GM21737 (cell line): ENCODE measurements around the gene NEFH.
"Not testable (repeated sequence)": the region's sequence is repeated elsewhere in the genome, so short reads cannot be mapped to it uniquely, and the experiment has no call there.

ENCODE experiments used
- ATAC-seq: cut with Tn5 transposase; IDR thresholded peaks from one replicate; pipeline ENCODE4 v1.9.1; 2021; ENCODE audit warnings: mild to moderate bottlenecking, moderate library complexity; ENCODE audit not compliant: unreplicated experiment

The NEFH gene

DNA sequence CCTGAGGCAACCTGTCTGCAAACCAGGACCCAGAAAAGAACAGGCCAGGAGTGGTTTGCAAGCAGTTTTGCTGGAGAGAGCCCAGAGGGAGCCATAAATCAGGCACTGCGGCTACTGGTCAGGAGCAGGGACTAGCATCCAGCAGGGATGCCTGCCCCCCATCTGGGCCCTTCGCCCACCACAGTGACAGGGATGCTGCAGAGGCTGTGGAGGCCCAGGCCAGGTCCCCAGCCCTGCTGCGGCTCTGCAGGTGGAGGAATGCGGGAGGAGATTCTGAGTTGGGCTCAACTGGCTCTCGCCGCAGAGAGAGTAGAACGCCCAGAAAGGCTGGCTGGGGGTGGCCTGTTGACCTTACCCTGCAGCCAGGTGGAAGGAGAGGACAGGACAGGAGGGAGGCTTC is 16.4 kb upstream of the NEFH start:
- no peak for ATAC-seq

GRCh38 chr22:29464581-29464980 is 15.4 kb upstream of the NEFH start:
- ATAC-seq, result no peak

- ATAC-seq, result no peak
Observed at GRCh38 chr22:29469755-29470154, 10.3 kb upstream of the NEFH start.

DNA sequence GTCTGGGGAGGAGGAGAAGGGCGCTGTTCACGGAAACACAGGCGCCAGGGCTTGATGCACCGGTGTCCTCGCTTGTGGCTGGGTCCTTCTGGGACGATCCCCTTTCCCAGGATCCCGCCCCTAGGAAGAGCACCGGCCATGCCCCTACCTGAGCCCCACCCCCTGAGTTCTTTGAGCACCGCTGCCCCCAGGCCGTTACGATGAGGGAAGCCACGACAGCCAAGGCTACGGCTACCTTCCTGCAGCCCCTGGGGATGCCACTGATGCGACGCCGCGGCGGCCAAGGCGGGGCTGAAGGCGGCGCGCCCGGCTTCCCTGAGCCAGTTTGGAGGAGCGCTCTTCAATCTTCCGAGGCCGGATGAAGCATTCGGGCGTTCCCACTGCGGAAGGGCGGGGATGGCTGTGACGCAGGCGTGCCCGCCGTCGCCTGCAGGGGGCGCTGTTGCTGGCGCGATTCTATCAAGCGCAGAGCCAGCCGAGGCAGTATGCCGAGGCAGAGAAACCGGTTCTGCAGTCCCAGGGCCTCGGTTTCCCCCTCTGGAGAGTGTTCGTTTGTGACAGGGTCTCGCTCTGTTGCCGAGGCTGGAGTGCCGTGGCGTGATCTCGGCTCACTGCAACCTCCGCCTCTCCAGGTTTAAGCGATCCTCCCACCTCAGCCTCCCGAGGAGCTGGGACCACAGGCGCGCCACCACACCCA is 9.7 kb upstream of the NEFH start:
- no peak for ATAC-seq

DNA sequence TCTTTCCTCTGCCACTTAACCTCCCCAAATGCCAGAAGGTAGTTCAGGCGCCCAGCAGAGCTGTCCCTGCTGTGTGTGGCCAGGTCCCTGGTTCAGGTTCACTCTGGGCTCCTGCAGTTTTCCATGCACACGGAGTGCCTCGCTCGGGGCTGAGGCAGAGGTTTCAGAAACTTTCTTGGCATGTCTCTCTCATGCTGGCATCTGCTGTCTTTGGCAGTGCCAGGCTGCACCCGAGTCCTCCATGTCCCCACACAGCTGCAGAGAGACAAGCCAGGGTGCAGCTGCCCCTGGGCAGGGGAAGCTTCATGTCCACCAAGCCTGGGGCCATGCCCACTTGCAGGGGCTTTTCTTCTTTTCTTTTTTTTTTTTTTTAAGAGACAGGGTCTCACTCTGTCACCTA is 7.0 kb upstream of the NEFH start:
- no peak for ATAC-seq

DNA sequence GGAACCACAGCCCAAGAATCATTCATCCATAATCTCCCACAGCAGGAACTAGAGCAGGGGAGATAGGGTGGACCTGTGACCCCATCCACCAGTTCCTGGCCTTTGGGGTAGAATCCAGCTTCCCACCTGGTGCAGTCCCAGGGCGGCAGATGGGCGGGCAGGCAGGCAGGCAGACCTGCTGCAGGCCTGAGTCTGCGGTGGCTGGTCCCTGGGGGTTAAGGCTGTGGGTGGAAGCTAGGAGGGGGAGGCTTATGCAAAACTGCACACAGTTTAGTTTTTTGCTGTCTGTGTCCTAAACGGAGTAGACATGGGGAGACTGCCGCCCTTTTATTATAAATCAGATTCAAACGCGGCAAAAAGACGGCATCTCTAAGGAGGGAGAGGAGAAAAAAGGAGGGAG is 4.5 kb upstream of the NEFH start:
- ATAC-seq, result peak; percentile 62

DNA sequence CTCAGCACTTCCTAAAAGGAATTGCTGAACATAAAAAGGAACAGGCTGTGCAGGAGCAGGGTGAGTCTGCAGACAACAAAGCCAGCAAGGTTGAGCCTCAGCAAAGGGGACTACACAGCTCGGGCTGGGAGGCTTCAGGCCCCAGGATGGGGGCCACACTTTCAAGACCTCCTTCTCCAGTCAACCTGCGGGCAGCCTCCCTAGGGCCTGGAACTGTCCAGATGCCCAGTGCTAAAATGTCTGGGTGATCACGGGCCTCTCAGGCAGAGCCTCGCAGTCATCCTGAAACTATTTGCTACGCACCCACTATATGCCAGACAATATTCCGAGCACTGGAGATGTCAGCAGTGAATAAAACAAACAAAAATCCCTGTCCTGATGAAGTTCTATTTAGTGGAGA is 3.9 kb upstream of the NEFH start:
- ATAC-seq, result no peak

- ATAC-seq, result no peak
Observed at GRCh38 chr22:29477723-29478318, 2.2 kb upstream of the NEFH start.

DNA sequence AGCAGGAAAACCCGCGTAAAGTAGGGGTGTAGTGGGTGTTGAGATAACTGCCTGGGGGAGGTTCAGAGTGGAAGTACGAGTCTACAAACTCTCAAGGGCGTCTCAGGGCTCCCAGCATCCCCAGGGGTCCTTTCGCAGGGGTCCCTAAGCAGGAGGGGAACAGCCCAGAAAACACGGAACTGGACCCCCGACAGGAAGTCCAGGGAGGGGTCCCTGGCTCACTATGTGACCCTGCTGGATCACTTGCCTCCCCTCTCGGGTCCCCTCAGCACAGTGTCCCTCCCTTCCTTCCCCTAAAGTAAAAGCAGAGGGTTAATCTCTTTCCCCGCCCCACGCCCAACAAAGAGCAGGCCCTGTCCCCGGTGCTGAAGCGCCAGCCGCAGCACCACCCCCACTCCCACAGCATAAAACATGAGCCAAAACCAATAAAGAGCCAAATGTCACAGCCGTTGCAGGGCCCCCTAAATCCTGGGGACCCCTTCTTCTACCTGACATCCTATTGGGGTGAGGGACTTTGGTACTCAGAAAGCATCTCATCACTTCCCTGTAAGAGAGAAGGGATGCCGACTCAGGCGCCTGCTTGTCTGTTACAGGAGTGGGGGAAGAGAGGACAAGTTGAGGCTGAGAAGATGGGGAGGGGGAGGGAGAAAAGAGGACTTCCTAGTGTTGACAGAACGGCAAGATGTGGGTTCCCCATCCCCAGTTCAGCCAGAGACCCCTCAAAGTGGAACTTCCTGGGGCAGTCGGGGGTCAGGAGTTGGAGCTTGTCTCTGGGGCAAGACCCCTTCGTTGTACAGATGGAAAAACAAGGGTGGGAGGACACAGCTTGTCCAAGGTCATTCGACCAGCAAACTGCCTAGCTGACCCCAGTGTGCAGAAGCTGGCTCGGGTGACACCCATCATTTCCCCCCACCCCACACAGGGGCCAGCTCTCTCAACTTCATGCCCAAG is 1.4 kb upstream of the NEFH start:
- no peak for ATAC-seq

GRCh38 chr22:29480262-29480511 is 169 bp downstream of the NEFH start:
- ATAC-seq, result no peak

GRCh38 chr22:29480512-29481264 is 670 bp downstream of the NEFH start:
- ATAC-seq, result no peak

GRCh38 chr22:29481265-29482000 is 1.4 kb downstream of the NEFH start:
- ATAC-seq, result no peak

- ATAC-seq, result no peak
Observed at GRCh38 chr22:29482253-29482652, 2.2 kb downstream of the NEFH start.

GRCh38 chr22:29482726-29483125 is 2.7 kb downstream of the NEFH start:
- no peak for ATAC-seq

- ATAC-seq, result no peak
Observed at GRCh38 chr22:29483254-29483653, 3.2 kb downstream of the NEFH start.

DNA sequence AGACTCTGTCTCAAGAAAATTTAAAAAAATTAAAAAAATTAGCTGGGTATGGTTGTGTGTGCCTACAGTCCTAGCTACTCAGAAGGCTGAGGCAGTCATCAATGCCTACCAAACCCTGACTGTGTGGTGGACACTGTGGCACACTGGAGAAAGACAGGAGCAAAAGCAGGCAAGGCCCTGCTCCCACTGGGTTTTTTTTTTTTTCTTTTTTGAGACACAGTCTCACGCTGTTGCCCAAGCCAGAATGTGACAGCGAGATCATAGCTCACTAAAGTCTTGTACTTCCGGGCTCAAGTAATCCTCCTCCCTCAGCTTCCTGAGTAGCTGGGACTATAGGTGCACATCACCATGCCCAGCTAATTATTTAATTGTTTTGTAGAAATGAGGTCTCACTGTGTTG is 4.6 kb downstream of the NEFH start:
- no peak for ATAC-seq

GRCh38 chr22:29485448-29485847 is 5.4 kb downstream of the NEFH start:
- ATAC-seq, result no peak

- ATAC-seq, result no peak
Observed at GRCh38 chr22:29487426-29487986, 7.5 kb downstream of the NEFH start.

DNA sequence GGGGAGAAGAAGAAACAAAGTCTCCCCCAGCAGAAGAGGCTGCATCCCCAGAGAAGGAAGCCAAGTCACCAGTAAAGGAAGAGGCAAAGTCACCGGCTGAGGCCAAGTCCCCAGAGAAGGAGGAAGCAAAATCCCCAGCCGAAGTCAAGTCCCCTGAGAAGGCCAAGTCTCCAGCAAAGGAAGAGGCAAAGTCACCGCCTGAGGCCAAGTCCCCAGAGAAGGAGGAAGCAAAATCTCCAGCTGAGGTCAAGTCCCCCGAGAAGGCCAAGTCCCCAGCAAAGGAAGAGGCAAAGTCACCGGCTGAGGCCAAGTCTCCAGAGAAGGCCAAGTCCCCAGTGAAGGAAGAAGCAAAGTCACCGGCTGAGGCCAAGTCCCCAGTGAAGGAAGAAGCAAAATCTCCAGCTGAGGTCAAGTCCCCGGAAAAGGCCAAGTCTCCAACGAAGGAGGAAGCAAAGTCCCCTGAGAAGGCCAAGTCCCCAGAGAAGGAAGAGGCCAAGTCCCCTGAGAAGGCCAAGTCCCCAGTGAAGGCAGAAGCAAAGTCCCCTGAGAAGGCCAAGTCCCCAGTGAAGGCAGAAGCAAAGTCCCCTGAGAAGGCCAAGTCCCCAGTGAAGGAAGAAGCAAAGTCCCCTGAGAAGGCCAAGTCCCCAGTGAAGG is 9.2 kb downstream of the NEFH start:
- ATAC-seq, result not testable (repeated sequence)

DNA sequence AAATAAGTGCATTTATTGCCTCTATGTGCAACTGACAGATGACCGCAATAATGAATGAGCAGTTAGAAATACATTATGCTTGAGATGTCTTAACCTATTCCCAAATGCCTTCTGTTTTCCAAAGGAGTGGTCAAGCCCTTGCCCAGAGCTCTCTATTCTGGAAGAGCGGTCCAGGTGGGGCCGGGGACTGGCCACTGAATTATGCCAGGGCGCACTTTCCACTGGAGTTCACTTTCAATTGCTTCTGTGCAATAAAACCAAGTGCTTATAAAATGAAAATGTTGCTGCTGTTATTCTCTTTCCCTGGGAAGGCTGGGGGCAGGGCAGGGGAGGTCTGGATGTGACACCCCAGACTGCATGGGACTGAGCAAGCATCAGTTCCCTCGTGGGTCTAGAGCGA is 11.0 kb downstream of the NEFH start:
- no peak for ATAC-seq
